NCI-H187 (cell line): ENCODE results near the gene SLC25A30.
"Not testable (repeated sequence)": the region's sequence is repeated elsewhere in the genome, so short reads cannot be mapped to it uniquely, and the experiment has no call there.

Experiments
- DNase-seq, 2 experiments: peaks; one replicate each; lab custom pipeline; 2025; lab: John Stamatoyannopoulos, UW

SLC25A30 gene

DNA sequence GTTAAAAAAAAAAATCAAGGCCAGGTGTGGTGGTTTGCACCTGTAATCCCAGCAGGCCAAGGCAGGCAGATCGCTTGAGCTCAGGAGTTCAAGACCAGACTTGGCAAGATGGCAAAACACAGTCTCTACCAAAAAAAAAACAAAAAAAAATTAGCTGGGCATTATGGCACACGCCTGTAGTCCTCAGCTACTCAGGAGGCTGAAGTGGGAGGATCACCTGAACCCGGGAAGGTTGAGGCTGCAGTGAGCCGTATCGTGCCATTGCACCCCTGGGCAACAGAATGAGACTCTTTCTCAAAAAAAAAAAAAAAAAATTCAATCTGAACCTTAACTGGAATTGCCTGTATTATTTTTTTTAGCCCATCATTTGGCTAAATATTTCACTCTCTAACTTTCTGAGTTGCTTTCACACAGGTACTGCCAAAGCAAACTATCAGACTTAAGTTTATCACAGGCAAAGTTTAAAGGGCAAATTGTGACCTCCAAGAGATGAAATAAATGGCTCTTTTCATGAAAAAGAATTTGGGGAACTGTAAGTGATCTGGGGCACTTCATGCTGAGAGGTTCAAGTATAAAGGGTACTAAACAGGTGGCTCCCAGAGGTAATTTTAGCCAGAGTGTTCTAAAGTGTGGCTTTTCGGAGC is 14.7 kb upstream of the SLC25A30 start:
- no peak for DNase-seq

DNA sequence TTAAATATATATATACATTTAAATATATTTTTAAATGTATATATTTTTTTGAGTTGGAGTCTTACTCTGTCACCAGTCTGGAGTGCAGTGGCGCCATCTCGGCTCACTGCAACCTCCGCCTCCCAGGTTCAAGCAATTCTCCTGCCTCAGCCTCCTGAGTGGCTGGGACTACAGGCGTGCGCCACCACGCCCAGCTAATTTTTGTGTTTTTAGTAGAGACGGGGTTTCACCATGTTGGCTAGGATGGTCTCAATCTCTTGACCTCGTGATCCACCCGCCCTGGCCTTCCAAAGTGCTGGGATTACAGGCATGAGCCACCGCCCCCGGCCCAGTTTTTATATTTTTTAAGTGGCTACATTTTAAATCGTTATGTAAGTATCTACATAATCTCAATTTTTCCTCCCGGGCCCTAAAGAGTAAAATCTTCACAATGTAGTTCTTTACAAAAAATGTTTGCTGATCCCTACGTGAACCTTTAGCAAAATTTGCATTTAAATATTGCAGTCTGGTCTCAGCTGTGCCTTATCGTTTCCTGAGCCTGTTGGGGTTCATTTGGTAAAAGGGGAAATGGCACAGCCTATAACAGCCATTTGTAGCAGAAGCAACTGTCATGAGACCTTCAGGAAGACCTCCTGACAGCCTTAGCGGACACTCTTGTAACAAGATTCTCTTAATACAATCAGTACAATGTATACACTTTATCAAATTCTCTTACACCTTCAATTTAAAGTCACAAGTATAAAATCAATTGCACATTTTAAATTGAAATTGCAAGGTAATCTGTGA is 8.1 kb upstream of the SLC25A30 start:
- DNase-seq, result not testable (repeated sequence)

DNA sequence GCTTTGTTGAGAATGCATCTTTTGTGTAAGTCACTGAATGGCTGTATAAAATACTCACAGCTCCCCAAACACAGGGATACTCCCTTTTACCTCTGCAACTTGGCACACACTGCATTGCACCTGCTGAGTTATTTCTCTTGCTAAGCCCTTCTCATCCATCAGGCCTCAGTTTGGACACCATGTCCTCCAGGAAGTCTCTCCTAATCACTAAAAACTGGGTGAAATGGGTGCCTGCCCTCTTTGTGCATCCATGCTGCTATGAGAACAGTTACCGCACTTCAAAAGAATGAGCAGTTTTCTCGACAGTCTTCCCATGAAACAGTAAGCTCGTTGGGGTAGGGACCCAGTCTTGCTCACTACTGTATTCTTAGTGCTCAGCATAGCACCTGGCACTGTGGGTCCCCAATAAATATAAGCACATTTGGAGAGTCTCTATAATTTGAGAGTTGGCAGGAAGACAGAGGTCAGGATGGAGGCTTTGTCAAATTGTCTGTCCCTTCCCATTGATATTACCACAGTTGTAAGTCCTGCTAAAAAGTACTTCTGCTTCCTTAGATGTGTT is 4.6 kb upstream of the SLC25A30 start:
- DNase-seq, result no peak

DNA sequence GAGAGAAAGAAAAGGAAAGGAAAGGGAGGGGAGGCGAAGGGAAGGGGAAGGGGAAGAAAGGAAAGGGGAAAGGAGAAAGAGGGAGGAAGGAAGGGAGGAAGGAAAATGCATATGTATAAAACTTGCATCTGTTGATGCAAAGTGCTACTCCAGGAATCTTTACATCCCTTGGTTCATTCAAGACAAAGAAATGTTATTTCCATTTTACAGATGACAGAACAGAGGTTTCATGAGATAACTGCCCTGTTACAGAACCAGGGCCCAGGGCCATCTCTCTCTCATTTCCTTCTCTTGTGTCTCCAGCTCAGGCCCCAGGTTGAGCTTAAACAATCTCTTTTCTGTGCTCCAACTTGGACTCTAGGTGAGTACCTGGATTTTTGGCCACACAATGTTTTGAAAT is 1.8 kb upstream of the SLC25A30 start:
- no peak for DNase-seq

DNA sequence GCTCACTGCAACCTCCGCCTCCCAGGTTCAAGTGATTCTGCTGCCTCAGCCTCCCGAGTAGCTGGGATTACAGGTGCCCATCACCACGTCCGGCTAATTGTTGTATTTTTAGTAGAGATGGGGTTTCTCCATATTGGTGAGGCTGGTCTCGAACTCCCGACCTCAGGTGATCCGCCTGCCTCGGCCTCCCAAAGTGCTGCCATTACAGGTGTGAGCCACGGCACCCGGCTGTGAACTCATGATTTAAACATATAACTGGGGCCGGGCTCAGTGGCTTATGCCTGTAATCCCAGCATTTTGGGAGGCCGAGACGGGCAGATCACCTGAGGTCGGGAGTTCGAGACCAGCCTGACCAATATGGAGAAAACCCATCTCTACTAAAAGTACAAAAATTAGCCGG is 1.2 kb upstream of the SLC25A30 start:
- not testable (repeated sequence) for DNase-seq

DNA sequence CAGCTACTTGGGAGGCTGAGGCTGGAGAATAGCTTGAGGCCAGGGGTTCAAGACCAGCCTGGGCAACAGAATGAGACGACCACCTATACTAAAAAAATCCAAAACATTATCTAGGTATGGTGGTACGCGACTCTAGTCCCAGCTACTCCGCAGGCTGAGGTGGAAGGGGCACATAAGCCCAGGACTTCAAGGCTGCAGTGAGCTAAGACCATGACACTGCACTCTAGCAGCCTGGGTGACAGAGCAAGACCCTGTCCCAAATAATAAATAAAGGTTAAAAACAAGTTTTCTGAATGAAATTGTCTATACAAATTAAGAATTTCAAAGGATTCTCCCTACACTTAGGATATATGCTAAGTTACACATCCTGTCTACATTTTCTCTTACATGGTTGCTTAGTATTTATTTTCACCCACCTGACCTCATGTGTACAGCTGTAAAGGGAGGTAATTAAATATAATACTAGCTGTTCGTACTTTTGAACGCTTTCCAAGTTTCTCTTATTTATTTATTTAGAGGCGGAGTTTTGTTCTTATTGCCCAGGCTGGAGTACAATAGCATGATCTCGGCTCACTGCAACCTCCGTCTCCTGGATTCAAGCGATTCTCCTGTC is 1.6 kb downstream of the SLC25A30 start:
- no peak for DNase-seq

DNA sequence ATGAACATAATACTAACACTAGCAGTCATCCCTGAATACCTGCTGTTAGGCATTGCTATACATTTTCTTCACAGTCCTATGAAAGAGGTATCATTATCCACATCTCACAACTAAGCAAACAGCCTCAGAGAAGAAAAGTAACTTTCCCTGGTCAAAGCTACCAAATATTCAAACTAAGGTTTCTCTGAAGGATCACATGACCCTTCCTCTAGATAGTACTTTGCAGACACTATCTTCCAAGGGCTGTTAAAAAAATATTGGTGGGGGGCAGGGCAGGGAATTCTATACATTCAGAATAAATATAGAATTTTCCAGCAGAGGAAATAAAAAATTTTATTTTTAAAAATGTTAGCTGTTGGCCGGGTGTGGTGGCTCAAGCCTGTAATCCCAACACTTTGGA is 3.1 kb downstream of the SLC25A30 start:
- DNase-seq, result no peak

DNA sequence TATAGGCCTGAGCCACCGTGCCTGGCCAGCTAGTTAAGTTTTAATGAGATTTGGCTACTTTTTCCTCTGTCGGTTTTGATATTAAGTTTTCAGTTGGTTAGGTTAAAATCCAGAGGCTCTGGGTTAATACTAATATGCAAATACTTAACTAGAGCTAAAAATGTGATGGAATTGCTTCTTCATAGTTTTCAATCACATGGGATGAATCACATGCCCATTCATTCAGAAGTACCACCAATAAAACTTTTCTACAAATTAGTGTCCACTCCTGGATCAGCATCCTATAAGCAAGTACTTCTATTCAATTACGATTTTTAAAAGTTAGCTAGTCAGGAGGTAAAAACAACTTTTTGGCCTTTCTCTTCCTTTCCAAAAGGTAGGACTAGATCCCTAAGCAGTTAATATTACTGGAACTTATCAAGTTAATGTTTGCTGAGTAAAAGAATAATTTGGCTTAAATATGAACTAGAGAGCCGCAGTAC is 4.3 kb downstream of the SLC25A30 start:
- no peak for DNase-seq

DNA sequence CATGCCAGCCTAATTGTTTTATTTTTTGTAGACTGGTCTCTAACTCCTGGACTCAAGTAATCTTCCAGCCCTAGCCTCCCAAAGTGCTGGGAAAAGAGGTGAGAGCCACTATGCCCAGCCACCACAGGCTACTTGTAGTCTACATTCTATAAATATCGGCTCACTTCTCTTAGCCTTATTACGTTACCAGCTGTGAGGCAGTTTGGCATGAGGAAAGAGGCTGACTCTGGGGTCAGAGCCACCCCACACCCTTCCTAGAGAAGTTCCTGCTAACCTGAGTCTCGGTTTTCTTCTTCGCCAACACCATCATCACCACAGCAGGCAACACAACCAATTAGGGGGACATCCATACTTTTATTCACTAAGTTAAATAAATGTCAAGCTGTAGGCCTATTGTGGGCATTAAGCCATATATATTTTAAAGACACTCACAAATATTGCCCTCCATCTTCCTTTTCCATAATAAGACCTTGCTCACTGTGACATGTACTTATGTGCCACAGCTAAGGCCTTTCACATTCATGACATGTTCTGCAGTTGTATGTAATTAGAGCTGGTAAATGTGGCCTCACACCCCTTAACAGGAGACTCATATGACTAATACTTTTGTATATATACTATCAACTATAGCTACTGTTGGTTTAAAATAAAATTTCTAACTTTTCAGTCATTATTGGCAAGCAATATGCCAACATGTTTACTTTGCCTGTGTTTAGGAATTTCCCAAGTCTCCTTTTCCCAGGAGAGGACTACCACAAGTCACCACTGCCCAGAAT is 5.7 kb downstream of the SLC25A30 start:
- DNase-seq, result no peak

DNA sequence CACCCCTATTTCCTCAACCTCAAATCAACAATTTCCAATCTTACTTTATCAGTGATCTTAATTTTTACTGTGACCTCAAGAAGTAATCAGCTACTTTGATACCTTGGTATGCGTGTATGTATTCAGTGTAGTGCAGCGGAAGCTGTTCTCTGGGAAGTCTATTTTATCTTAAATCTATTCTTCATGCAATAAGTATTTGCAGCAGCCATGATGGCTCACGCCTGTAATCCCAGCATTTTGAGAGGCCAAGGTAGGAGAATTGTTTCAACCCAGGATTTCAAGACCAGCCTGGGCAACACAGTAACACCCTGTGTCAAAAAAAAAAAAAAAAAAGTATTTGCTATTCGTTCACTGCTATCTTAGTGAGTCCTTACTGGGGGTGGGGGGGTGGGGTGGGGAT is 6.5 kb downstream of the SLC25A30 start:
- no peak for DNase-seq

DNA sequence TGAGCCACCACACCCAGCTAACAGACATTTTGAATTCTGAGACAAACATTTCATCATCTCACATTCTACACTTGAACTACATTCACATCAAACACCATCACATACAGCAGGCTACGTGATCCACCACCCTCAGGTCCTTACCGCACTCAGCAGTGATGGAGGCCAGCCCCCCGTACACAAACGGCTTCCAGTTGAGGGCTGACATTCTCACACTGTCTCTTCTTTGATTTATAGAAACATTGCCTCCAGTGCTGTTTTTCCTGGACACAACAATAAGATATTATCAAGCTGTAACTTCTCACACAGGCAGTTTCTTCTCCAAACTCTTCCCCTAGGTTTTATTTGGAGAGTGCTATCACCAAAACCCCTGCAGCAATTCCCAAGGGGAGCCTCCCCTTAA is 7.0 kb downstream of the SLC25A30 start:
- no peak for DNase-seq

DNA sequence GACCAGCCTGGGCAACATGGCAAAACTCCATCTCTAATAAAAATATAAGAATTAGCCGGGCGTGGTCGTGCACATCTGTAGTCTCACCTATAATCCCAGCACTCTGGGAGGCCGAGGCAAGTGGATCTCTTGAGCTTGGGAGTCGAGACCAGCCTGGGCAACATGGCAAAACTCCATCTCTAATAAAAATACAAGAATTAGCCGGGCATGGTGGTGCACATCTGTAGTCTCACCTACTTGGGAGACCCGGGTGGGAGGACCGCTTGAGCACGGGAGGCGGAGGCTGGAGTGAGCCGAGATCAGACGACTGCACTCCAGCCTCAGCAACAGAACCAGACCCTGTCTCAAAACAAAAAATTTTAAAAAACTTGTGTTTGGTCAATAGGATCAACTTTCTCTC is 7.7 kb downstream of the SLC25A30 start:
- no peak for DNase-seq

DNA sequence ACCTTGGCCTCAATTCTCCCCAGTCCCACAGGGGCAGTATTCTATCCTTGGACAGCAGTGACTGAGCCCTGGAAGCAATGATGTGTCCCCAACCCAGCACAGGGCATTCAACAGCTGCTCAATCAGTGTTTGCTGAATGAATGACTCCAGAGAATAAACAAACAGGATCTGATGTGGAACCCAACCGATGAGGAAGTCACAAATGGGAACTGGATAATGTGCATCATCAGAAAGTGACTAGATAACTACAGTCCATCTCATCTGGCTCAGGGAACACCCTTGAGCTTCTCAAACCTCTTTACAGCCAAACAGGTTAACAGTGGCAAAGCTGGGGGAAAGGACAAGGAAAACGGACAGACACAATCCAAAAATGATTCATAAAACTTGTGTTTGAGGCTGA is 8.2 kb downstream of the SLC25A30 start:
- DNase-seq, result no peak

DNA sequence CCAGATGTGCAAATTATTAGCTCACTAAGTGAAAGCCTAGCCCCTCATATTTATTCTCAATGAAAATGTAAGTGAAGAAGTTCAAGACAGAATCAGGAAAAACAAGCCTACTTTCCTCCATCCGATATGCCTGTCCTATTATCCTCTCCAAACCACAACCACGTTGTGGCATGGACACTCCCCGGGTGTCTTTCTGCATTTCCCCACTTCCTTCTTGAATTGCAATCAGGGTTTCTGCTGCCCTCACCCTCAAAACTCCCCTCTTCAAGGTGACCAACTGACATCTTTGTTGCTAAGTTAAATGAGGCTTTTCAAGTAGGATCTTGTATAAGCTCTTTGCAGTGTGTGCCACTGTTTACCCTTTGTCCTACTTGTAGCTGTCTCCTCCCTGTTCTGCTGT is 11.8 kb downstream of the SLC25A30 start:
- no peak for DNase-seq

DNA sequence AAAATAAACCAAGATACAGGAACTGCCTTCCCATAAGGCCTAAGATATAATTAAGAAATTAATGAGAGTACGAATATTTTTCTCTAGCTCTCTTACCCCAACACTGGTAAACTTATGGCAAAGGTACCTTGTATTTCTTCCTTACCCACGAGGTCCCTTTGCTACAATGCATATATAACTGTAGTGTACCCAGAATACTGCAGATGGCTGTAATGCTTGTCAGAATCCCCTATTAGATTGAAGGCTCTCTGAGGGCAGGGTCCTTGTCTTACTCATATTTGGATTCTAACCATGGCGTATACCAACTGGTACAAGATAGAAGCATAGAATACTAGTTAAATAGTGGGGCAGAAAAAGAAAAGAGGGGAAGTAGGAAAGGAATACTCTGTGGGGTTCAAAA is 15.1 kb downstream of the SLC25A30 start:
- no peak for DNase-seq

DNA sequence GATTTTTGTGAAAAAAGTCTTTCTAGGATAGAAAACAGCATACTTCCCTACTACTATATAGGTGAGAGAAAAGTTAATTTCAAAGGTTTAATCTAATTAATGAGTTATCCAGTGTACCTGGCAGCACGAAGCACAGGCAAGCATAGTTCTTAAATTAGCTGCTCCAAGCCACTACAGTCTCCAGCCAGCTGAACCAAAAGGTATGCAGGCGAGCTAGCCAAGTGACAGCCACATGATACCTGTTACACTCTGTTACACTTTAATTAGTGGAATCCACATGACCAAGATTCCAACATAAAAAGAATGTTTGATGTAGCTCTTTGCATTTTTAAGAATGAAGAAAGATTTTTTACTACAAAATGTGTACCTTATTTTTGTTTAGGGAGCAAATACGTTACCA is 15.5 kb downstream of the SLC25A30 start:
- DNase-seq, result no peak

DNA sequence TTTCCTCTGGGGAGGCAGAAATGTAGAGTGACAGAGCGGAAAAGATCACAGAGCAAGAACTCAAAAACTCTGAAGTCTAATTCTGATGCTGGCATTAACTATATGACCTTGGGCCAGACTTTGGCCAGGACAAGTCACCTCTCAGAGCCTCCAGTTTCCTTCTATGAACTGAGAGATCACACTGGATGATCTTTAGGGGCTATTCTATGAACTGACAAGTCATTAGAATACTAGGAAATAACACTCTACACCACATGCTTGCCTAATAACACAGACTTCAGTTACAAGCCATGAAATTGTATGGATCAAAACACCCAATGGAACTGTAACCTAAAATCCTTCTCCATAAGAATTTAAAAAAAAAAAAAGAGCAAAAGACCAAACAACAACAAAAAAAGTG is 16.9 kb downstream of the SLC25A30 start:
- DNase-seq, result no peak

DNA sequence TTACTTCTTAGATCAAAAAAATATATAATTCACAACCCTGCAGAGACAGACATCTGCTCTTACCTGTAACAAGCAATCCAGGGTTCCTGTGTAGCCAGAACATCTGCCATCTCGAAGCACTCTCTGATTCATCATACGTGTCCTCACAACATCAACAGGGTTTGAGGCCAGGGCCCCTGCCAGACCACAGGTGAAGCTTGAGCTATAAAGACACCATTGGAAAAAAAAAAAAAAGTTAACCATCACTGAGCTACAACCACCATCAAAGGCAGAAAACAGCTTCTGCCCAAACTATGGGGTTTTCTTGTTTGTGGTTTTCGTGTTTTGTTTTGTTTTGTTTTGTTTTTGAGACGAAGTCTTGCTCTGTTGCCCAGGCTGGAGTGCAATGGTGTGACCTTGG is 19.3 kb downstream of the SLC25A30 start:
- no peak for DNase-seq

DNA sequence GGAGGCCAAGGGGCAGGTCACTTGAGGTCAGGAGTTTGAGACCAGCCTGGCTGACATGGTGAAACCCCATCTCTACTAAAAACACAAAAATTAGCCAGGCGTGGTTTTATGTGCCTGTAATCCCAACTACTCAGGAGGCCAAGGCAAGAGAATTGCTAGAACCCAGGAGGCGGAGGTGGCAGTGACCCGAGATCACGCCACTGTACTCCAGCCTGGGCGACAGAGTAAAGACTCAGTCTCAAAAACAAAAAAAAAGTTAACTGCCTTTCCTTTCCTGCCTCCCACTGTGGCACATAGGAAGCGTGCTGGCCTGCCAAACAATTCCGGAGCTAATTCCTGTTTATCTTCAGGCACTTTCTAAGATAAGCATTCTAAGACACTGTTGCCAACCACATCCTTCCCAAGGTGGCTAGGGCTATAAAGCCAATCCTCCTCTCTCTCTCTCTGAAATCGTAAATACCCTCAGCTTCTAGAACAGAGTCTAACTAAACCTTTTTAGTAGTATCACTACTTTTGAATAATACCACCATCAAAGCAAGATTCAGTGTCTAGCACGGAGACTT is 21.6 kb downstream of the SLC25A30 start:
- no peak for DNase-seq

DNA sequence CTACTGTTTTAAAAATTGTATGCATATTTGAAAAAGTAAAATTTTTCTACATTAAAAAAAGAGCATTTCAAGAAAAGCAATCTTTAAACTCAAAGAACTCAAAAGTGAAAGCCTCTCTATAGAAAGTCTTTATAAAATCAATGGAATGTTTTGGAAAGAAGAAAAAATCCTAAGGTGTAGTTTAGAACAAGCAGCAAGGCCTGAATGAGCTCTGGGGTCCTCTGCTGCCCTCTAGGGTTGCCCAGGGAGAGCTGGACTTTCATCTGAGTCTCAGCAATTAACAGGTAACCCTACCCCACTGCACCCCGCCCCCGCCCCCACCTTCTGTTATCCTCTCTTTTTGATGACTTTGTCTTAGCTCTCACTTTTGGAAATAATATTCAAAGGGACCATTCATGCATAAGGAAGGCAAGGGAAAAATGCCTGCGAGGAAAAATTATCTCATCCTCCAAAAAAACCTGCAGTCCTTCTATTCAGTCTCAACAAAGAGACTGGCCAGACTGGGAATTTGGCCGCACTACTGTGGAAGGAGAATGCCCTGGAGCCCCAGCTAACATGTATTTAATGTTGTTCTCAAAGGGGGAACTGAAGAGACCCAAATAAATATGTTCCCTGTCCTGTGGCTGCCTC is 24.1 kb downstream of the SLC25A30 start:
- DNase-seq, result no peak

DNA sequence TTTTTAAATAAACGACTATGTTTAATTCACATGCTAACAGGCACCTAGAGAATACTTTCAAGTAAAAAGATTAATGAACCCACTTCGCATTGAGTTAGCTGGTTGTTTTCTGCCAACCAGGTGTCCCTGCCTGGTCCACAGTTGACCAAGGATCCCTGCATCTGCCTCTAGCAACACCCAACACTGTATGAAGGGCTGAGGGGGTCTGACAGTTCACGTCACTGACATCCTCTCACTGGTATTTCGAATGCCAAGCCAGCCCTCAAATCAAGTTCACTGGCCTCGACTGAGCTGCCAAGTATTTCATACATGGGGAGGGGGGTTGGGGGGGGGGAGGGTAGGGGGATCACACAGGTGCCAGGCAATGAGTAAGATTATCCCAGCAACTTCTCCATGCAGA is 25.4 kb downstream of the SLC25A30 start:
- no peak for DNase-seq
